ENCODE results near the gene FAT2.
"Not testable (repeated sequence)": the region's sequence is repeated elsewhere in the genome, so short reads cannot be mapped to it uniquely, and the experiment has no call there.

FAT2 gene

GRCh38 chr5:151580858-151581257 is 10.3 kb downstream of the FAT2 start:
- no peak for DNase-seq (ENCODE audit: low read depth)

GRCh38 chr5:151580239-151580638 is 10.9 kb downstream of the FAT2 start:
- no peak for DNase-seq (ENCODE audit: low read depth)

GRCh38 chr5:151579146-151579545 is 12.0 kb downstream of the FAT2 start:
- not testable (repeated sequence) for DNase-seq (ENCODE audit: low read depth)

- DNase-seq (ENCODE audit: low read depth): no peak
Measured at GRCh38 chr5:151578326-151579025, 12.7 kb downstream of the FAT2 start.

GRCh38 chr5:151577566-151577965 is 13.6 kb downstream of the FAT2 start:
- DNase-seq (ENCODE audit: low read depth): no peak

- no peak for DNase-seq (ENCODE audit: low read depth)
Measured at GRCh38 chr5:151574444-151574996, 16.6 kb downstream of the FAT2 start.

GRCh38 chr5:151572657-151573368 is 18.3 kb downstream of the FAT2 start:
- no peak for DNase-seq (ENCODE audit: low read depth)

- no peak for DNase-seq (ENCODE audit: low read depth)
Measured at GRCh38 chr5:151571270-151572173, 19.6 kb downstream of the FAT2 start.

- DNase-seq (ENCODE audit: low read depth): no peak
Measured at GRCh38 chr5:151570512-151571269, 20.4 kb downstream of the FAT2 start.

GRCh38 chr5:151570058-151570457 is 21.1 kb downstream of the FAT2 start:
- DNase-seq (ENCODE audit: low read depth): no peak

- peak; percentile 2 for DNase-seq (ENCODE audit: low read depth)
Measured at GRCh38 chr5:151569132-151570046, 21.7 kb downstream of the FAT2 start.

GRCh38 chr5:151568036-151568435 is 23.1 kb downstream of the FAT2 start:
- DNase-seq (ENCODE audit: low read depth): no peak

- no peak for DNase-seq (ENCODE audit: low read depth)
Measured at GRCh38 chr5:151565971-151566370, 25.2 kb downstream of the FAT2 start.

- DNase-seq (ENCODE audit: low read depth): no peak
Measured at GRCh38 chr5:151562019-151562707, 29.0 kb downstream of the FAT2 start.

- DNase-seq (ENCODE audit: low read depth): no peak
Measured at GRCh38 chr5:151557951-151558350, 33.2 kb downstream of the FAT2 start.

- no peak for DNase-seq (ENCODE audit: low read depth)
Measured at GRCh38 chr5:151557466-151557865, 33.7 kb downstream of the FAT2 start.

- DNase-seq (ENCODE audit: low read depth): no peak
Measured at GRCh38 chr5:151556806-151557205, 34.3 kb downstream of the FAT2 start.

GRCh38 chr5:151555760-151556576 is 35.2 kb downstream of the FAT2 start:
- no peak for DNase-seq (ENCODE audit: low read depth)

- no peak for DNase-seq (ENCODE audit: low read depth)
Measured at GRCh38 chr5:151553695-151554094, 37.4 kb downstream of the FAT2 start.
